T-helper 2 cell treated with Interferon-gamma antibody and Interleukin-4, amounts not matched to agents 5 μg/mL and 100 μg/mL, for 36 hours (primary cell): ENCODE data around the gene SLX4IP.

Source experiments
- DNase-seq: peaks from one replicate; pipeline ENCODE4 v3.0.0; 2021; ENCODE audit warnings: low spot score
- H3K27ac Mint-ChIP-seq: one replicate; pipeline ENCODE4 v1.8.0; 2021; ENCODE audit warnings: mild to moderate bottlenecking, mixed read lengths
- H3K27me3 Mint-ChIP-seq: one replicate; pipeline ENCODE4 v1.8.0; 2021; ENCODE audit warnings: low read depth, mixed read lengths
- H3K36me3 Mint-ChIP-seq: one replicate; pipeline ENCODE4 v1.8.0; 2021; ENCODE audit warnings: low read depth, mixed read lengths
- H3K4me1 Mint-ChIP-seq: one replicate; pipeline ENCODE4 v1.8.0; 2021; ENCODE audit warnings: low read depth, mixed read lengths
- H3K4me3 Mint-ChIP-seq: one replicate; pipeline ENCODE4 v1.8.0; 2022; ENCODE audit warnings: mild to moderate bottlenecking, moderate library complexity, mixed read lengths
- H3K9me3 Mint-ChIP-seq: one replicate; pipeline ENCODE4 v1.8.0; 2021; ENCODE audit warnings: mixed read lengths

SLX4IP gene

DNA sequence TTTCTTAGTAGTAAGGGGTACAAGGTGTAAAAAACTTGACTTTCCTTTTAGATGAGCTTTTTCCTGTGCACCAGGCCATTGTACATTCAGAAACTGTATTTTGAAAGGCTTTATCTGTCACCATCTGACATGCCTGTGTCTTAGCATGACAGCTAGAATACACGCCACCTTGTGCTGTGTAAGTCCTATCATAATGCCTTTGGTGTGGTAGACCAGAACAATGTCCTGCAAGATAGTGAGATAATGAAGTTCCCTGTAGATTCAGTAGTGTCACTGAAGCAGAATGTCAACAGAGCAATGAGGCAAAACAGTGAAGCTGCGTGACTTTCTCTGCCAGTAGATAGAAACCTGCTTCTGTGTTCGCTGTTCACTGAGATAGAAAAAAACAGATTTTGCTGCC, 132.9 kb downstream of the SLX4IP start:
- Mint-ChIP-seq H3K4me1 (peaks cover 50% of the 10 kb centered on the region), H3K9me3 (no peaks in the 10 kb centered on the region), H3K27ac (no peak overlapping the region), H3K36me3 (peaks cover 28% of the 10 kb centered on the region), H3K4me3 (no peak overlapping the region), H3K27me3 (no peaks in the 10 kb centered on the region)
- peak; percentile 22 for DNase-seq

DNA sequence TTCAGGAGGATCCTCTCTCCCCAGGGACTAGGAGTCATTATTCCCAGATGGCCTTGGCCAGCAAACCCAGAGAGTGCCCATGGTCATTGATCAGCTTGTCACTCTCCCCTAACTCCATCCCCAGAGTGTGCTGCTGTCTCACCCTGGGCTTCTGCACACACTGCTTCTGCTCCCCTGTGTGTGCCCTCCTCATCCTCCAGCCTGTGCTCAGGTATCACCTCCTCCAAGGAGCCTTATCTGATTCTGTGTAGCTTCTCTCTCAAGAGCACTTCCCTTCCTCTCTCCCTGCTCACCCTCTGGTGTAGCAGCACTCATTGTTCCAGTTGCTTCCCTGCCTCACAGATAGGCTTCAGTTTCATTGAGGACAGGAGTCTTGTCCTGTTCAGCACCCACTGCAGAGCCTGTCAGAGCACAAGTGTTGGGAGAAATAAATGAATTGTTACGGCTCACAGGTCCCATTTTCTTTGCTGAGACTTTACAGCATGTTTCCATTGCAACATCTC, 136.3 kb downstream of the SLX4IP start:
- Mint-ChIP-seq H3K27me3 (no peaks in the 10 kb centered on the region), H3K4me3 (peak overlapping the region; percentile 35), H3K27ac (peak overlapping the region; percentile 49), H3K36me3 (peaks cover 17% of the 10 kb centered on the region), H3K9me3 (no peaks in the 10 kb centered on the region), H3K4me1 (peaks cover 31% of the 10 kb centered on the region)
- no peak for DNase-seq

- peaks cover 10% of the 10 kb centered on the region for H3K36me3 Mint-ChIP-seq
- no peaks in the 10 kb centered on the region for H3K9me3 Mint-ChIP-seq
- no peak overlapping the region for H3K27ac Mint-ChIP-seq
- no peak overlapping the region for H3K4me3 Mint-ChIP-seq
- no peak for DNase-seq
- H3K4me1 Mint-ChIP-seq = peaks cover 25% of the 10 kb centered on the region
- no peaks in the 10 kb centered on the region for H3K27me3 Mint-ChIP-seq
These were observed 137.7 kb downstream of the SLX4IP start for GRCh38 chr20:10572853-10573252.

GRCh38 chr20:10573273-10573950, 138.3 kb downstream of the SLX4IP start:
- Mint-ChIP-seq H3K27ac (no peak overlapping the region), H3K4me3 (no peak overlapping the region), H3K27me3 (no peaks in the 10 kb centered on the region), H3K36me3 (peaks cover 12% of the 10 kb centered on the region), H3K9me3 (no peaks in the 10 kb centered on the region), H3K4me1 (peaks cover 25% of the 10 kb centered on the region)
- DNase-seq = no peak

DNA sequence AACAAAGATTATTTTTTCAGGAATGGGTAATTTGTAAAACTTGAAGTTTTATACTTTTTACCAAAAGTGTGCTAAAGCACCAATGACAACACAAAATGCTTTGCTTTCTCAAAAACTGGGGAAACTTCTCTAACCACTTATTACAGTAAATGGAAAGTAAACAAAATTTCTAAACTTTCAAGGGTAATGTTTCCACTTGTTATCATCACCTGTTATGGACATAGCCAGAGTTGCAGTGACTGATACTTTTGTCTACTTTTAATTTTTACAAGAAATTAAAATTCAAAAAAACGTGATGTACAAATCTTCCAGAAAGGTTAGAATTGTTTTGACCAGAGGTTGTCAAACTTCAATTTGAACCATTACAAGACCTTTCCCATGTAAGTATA, 138.8 kb downstream of the SLX4IP start:
- no peak for DNase-seq
- H3K4me1 Mint-ChIP-seq = peaks cover 28% of the 10 kb centered on the region
- peaks cover 12% of the 10 kb centered on the region for H3K36me3 Mint-ChIP-seq
- H3K9me3 Mint-ChIP-seq = no peaks in the 10 kb centered on the region
- H3K27me3 Mint-ChIP-seq = no peaks in the 10 kb centered on the region
- H3K4me3 Mint-ChIP-seq = no peak overlapping the region
- H3K27ac Mint-ChIP-seq = no peak overlapping the region

DNA sequence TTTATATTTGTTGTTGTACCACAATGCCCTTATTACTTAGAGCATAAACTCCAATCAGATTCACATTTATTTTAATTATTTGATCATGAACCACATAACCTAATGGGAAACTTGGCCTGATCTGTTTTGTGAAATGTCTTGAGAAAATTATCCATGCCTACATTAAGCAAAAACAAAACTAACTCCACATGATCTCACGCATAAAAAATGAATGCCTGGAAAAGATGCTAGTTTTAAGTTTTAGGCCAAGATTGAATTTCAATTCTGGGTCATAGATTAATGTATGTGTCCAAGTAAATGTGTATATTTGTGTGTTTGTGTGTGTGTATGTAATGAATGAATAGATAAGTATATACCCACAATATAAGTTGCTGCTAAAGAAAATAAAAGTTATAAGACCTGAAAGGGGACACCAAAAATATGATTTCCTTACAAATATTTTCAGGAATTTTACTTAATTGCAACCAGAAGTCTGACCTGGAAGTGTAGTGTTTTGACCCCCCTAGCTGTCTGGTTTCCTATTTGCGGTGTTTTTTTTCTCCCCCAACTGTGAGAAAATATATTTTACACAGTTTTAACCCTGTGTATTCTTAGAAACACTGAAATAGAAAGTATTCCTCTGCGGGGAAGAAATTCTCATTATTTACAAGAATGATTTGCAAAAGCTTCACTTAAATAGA, 141.4 kb downstream of the SLX4IP start:
- DNase-seq = no peak
- H3K4me3 Mint-ChIP-seq = no peak overlapping the region
- H3K9me3 Mint-ChIP-seq = no peaks in the 10 kb centered on the region
- peaks cover 9% of the 10 kb centered on the region for H3K36me3 Mint-ChIP-seq
- no peak overlapping the region for H3K27ac Mint-ChIP-seq
- H3K4me1 Mint-ChIP-seq = peaks cover 30% of the 10 kb centered on the region
- no peaks in the 10 kb centered on the region for H3K27me3 Mint-ChIP-seq

DNA sequence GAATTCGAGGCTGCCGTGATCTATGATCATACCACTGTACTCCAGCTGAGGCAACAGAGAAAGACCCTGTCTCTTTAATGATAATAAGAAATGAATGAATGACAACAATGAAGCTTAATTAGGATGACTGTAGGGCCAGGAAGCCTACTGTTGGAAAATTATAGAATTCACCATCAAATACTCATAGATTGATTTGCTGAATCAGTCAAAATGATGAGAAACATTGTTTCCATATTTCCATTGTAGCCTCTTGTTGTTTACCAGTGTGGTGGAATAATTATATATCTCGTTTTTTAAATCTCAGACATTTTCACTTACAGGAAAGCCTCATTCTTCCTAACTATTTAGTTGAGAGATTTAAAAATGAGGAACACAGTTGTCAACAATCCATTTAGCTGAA, 142.5 kb downstream of the SLX4IP start:
- no peak for DNase-seq
- H3K4me1 Mint-ChIP-seq = peaks cover 22% of the 10 kb centered on the region
- H3K27me3 Mint-ChIP-seq = no peaks in the 10 kb centered on the region
- peaks cover 9% of the 10 kb centered on the region for H3K36me3 Mint-ChIP-seq
- H3K9me3 Mint-ChIP-seq = no peaks in the 10 kb centered on the region
- H3K27ac Mint-ChIP-seq = no peak overlapping the region
- no peak overlapping the region for H3K4me3 Mint-ChIP-seq

GRCh38 chr20:10578607-10579006, 143.5 kb downstream of the SLX4IP start:
- no peak overlapping the region for H3K27ac Mint-ChIP-seq
- H3K27me3 Mint-ChIP-seq = no peaks in the 10 kb centered on the region
- H3K4me3 Mint-ChIP-seq = no peak overlapping the region
- peaks cover 5% of the 10 kb centered on the region for H3K36me3 Mint-ChIP-seq
- peaks cover 19% of the 10 kb centered on the region for H3K4me1 Mint-ChIP-seq
- DNase-seq = no peak
- H3K9me3 Mint-ChIP-seq = no peaks in the 10 kb centered on the region

GRCh38 chr20:10579942-10580341, 144.8 kb downstream of the SLX4IP start:
- Mint-ChIP-seq H3K4me3 (no peak overlapping the region), H3K27me3 (no peaks in the 10 kb centered on the region), H3K4me1 (peaks cover 17% of the 10 kb centered on the region), H3K9me3 (no peaks in the 10 kb centered on the region), H3K27ac (no peak overlapping the region), H3K36me3 (peaks cover 2% of the 10 kb centered on the region)
- no peak for DNase-seq

DNA sequence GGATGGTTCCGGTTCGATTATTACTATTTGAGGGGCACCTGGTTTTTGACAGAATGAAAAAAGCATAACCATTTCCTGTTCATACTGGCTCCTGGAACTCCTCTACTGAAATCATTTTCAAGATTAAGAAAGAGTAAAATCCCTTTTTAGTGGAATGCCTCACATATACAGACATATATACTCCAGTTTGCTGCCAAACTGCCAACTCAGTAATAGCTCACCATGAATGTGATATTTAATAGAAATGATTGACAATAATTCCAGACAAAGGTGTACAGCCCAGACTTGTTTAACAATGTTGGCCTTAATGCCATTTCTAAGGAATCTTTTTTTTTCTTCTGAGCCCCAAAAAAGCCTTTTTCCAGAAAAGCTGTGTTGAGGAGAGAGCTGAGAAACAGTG, 145.6 kb downstream of the SLX4IP start:
- Mint-ChIP-seq H3K9me3 (no peaks in the 10 kb centered on the region), H3K27ac (no peak overlapping the region), H3K4me3 (no peak overlapping the region), H3K4me1 (peaks cover 17% of the 10 kb centered on the region), H3K36me3 (peaks cover 2% of the 10 kb centered on the region), H3K27me3 (no peaks in the 10 kb centered on the region)
- DNase-seq = no peak

- no peak overlapping the region for H3K4me3 Mint-ChIP-seq
- DNase-seq = no peak
- peaks cover 3% of the 10 kb centered on the region for H3K36me3 Mint-ChIP-seq
These were observed 146.7 kb downstream of the SLX4IP start for GRCh38 chr20:10581823-10582222.

GRCh38 chr20:10584371-10584770, 149.3 kb downstream of the SLX4IP start:
- Mint-ChIP-seq H3K36me3 (peaks cover 2% of the 10 kb centered on the region), H3K27ac (no peak overlapping the region)

More at GRCh38 chr20:10581823-10582222, 146.7 kb downstream of the SLX4IP start:
- Mint-ChIP-seq H3K4me1 (peaks cover 17% of the 10 kb centered on the region), H3K27me3 (no peaks in the 10 kb centered on the region), H3K27ac (no peak overlapping the region), H3K9me3 (no peaks in the 10 kb centered on the region)

DNA sequence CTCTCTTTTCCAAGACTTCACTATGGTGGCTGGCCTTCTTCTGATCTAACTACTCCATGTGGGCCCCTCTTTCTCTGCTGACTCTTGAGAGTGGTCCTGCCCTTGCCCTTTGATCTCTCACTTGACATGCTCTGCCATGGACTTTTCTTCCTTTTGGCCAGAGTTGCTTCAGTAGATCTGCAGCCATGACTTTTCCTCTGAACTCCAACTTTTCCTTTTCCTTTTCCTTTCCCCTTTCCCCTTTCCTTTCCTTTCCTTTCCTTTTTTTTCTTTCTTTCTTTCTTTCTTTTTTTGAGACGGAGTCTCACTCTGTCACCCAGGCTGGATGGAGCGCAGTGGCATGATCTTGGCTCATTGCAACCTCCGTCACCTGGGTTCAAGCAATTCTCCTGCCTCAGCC, 150.2 kb downstream of the SLX4IP start:
- no peak overlapping the region for H3K27ac Mint-ChIP-seq
- no peak for DNase-seq
- H3K4me3 Mint-ChIP-seq = no peak overlapping the region
- peaks cover 2% of the 10 kb centered on the region for H3K4me1 Mint-ChIP-seq
- no peaks in the 10 kb centered on the region for H3K27me3 Mint-ChIP-seq
- no peaks in the 10 kb centered on the region for H3K9me3 Mint-ChIP-seq
- peaks cover 2% of the 10 kb centered on the region for H3K36me3 Mint-ChIP-seq

More at GRCh38 chr20:10584371-10584770, 149.3 kb downstream of the SLX4IP start:
- H3K27me3 Mint-ChIP-seq = no peaks in the 10 kb centered on the region
- H3K4me3 Mint-ChIP-seq = no peak overlapping the region
- peaks cover 5% of the 10 kb centered on the region for H3K4me1 Mint-ChIP-seq
- DNase-seq = no peak
- no peaks in the 10 kb centered on the region for H3K9me3 Mint-ChIP-seq

GRCh38 chr20:10586296-10586695, 151.2 kb downstream of the SLX4IP start:
- Mint-ChIP-seq H3K27me3 (no peaks in the 10 kb centered on the region), H3K27ac (no peak overlapping the region), H3K4me3 (no peak overlapping the region), H3K9me3 (no peaks in the 10 kb centered on the region), H3K4me1 (peaks cover 4% of the 10 kb centered on the region), H3K36me3 (peaks cover 2% of the 10 kb centered on the region)
- DNase-seq = no peak
